Upper lobe of right lung (tissue), 1 donor: ENCODE data around the gene NBAS. TPM values are rescaled to one million over a fixed set of nuclear protein-coding genes. Genes with fewer than 3 reads are reported as not detected.

Source experiments
- ATAC-seq: fragments of 200-7000 bp; cut with Tn5 transposase; one replicate; pipeline ENCODE4 v1.9.1; 2020; ENCODE audit warnings: mild to moderate bottlenecking, moderate library complexity
- DNase-seq: peaks from one replicate; pipeline ENCODE4 v3.0.0-alpha.2; 2020
- H3K27ac ChIP-seq: fragments of 200-600 bp; one replicate; pipeline ENCODE4 v1.8.0; 2022
- H3K27me3 ChIP-seq: fragments of 200-600 bp; one replicate; pipeline ENCODE4 v1.8.0; 2022; ENCODE audit warnings: mild to moderate bottlenecking
- H3K36me3 ChIP-seq: fragments of 200-600 bp; one replicate; pipeline ENCODE4 v1.8.0; 2022
- H3K4me1 ChIP-seq: fragments of 200-600 bp; one replicate; pipeline ENCODE4 v1.8.0; 2022
- H3K4me3 ChIP-seq: fragments of 200-600 bp; one replicate; pipeline ENCODE4 v1.8.0; 2022; ENCODE audit warnings: mild to moderate bottlenecking
- H3K9me3 ChIP-seq: fragments of 200-600 bp; one replicate; pipeline ENCODE4 v1.8.0; 2022
- intact Hi-C: fragments of 100-400 bp; cut with DNase I; formaldehyde crosslinking; loops from one replicate; pipeline ENCODE4 v1.11.0; 2022
- total RNA-seq: library from RNA; stranded (reverse); fragmentation: NEBNext Ultra II Directional; extraction: Animal tissue kit (Norgen Biotek cat#: 25700); gene quantifications from one replicate; pipeline ENCODE4 v1.2.1, GENCODE V29; 2021
- TF ChIP-seq, protein P1 (sequence below): fragments of 200-600 bp; IDR thresholded peaks from one replicate; pipeline ENCODE4 v1.8.0; 2022; ENCODE audit warnings: antibody characterized with exemption
- donor health status: DM: no; HTN: yes; CAD: no; lungs with severe emphysema.

NBAS gene
- total RNA-seq, 1 donor from 2014 or later, result 38.8 TPM

DNA sequence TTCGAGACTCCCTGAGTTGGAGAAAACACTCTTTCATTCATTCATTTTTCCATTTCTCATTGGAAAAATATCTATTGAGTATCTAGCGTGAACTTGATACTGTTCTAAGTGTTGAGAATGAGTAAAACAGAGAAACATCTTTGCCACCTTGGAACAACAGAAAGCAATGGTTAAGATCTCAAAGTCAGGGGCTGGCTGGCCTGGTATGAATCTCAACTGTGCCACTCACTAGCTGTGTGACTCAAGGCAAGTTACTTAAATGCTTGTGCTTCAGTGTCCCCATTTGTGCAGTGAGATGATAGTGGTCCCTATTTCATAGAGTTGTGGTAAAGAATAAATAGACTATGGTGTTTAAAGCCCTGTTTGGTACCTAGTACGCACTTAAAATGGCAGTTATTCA, 415.2 kb downstream of the NBAS start:
- no peak for ATAC-seq
- H3K4me3 ChIP-seq, result no peak overlapping the region
- TF ChIP-seq, protein P1, sequence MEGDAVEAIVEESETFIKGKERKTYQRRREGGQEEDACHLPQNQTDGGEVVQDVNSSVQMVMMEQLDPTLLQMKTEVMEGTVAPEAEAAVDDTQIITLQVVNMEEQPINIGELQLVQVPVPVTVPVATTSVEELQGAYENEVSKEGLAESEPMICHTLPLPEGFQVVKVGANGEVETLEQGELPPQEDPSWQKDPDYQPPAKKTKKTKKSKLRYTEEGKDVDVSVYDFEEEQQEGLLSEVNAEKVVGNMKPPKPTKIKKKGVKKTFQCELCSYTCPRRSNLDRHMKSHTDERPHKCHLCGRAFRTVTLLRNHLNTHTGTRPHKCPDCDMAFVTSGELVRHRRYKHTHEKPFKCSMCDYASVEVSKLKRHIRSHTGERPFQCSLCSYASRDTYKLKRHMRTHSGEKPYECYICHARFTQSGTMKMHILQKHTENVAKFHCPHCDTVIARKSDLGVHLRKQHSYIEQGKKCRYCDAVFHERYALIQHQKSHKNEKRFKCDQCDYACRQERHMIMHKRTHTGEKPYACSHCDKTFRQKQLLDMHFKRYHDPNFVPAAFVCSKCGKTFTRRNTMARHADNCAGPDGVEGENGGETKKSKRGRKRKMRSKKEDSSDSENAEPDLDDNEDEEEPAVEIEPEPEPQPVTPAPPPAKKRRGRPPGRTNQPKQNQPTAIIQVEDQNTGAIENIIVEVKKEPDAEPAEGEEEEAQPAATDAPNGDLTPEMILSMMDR, result no peak
- H3K9me3 ChIP-seq, result no peaks in the 10 kb centered on the region
- H3K4me1 ChIP-seq, result no peaks in the 10 kb centered on the region
- intact Hi-C loops, result no loop called here
- H3K36me3 ChIP-seq, result no peaks in the 10 kb centered on the region
- no peaks in the 10 kb centered on the region for H3K27me3 ChIP-seq
- DNase-seq, result no peak
- no peak overlapping the region for H3K27ac ChIP-seq

DNA sequence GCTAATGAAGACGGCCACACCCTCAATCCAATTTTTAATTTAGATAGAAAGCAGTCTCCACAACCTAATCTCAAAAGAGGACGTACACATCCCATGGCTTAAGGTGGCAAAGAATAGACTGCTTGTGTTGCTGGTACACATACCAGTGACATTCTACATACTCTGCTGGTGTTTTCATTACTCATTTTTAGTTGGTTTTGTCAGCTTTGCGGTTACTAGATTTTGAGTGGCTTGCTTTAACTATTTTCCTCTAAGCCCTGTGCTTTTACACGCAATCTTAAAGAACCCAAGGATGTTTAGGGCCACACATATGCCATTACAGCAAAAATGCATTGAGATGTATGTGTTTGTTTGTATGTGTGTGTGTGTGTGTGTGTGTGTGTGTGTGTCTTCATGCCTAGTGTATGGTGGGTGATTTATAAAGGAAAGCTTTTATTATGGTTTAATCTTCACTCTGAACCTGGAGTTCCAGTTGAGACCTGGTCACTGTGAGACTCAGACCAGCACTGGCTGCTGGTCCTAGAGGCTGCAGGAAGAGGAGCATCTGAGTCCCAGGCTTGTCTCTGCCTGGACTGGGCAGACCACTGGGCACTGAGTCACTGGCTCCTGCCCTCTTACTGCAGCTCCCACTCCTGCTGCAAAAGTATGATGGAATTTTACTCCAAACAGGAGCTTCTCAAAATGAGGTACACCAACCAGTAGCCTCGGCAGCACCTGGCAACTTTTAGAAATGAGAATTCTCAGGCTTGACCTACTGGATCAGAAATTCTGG, 415.9 kb downstream of the NBAS start:
- intact Hi-C loops, result no loop called here
- ATAC-seq, result no peak
- H3K27me3 ChIP-seq, result no peaks in the 10 kb centered on the region
- TF ChIP-seq, protein P1, result no peak
- H3K27ac ChIP-seq, result no peak overlapping the region
- no peaks in the 10 kb centered on the region for H3K4me1 ChIP-seq
- DNase-seq, result no peak
- no peaks in the 10 kb centered on the region for H3K36me3 ChIP-seq
- H3K4me3 ChIP-seq, result no peak overlapping the region
- no peaks in the 10 kb centered on the region for H3K9me3 ChIP-seq

DNA sequence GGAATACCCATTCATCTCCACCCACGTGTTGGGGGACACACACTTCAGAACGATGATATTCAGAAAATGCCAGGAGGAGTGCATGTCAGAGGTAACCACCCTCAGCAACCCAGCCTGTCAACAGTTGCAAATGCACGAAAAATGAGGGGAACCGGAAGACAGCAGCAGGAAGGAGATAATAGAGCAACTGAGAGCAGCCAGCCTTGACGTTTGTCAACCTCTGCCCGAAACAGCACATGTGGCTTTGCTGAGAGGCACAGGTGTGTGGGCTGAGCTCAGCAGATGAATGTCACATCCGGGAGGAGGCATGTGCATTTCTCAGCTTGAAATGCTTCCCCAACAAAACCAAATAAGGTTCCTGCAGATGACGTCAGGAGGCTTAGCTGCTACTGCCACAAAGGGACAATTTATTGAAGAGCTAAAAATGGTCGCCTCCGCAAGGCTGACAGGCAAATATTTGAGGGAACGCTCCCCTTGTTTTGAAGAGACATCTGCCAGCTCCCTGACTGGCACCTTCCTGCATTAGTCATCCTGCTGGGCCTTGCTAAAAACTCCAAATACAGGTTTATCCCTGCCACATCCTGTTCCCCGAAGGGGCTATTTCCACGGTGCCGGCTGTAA, 419.0 kb downstream of the NBAS start:
- no peaks in the 10 kb centered on the region for H3K27me3 ChIP-seq
- intact Hi-C loops, result no loop called here
- DNase-seq (no peak), ATAC-seq (no peak)
- no peaks in the 10 kb centered on the region for H3K36me3 ChIP-seq
- no peaks in the 10 kb centered on the region for H3K4me1 ChIP-seq
- no peak overlapping the region for H3K27ac ChIP-seq
- no peak overlapping the region for H3K4me3 ChIP-seq
- TF ChIP-seq, protein P1, result no peak
- H3K9me3 ChIP-seq, result no peaks in the 10 kb centered on the region

DNA sequence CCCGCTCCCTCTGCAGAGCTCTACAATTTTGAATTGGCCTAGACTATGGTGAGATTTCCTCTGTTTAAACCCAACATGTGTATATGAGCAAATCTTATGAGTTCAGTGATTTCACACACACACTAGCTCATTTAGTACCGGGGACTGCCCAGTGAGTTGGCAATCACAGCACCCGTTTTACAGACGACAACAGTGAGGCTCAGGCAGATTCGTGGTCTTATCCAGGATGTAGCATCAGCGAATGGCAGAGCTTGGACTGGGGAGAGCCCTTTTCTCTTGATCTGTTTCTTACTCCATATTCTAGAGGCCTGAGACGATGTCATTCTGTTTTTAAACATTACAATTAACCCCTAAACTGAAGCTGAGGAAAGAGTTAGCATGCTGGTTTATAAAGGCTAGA, 419.9 kb downstream of the NBAS start:
- no peaks in the 10 kb centered on the region for H3K4me1 ChIP-seq
- H3K27ac ChIP-seq, result no peak overlapping the region
- H3K4me3 ChIP-seq, result no peak overlapping the region
- ATAC-seq, result no peak
- H3K9me3 ChIP-seq, result no peaks in the 10 kb centered on the region
- H3K27me3 ChIP-seq, result no peaks in the 10 kb centered on the region
- intact Hi-C loops, result no loop called here
- no peaks in the 10 kb centered on the region for H3K36me3 ChIP-seq
- TF ChIP-seq, protein P1, result no peak
- no peak for DNase-seq

DNA sequence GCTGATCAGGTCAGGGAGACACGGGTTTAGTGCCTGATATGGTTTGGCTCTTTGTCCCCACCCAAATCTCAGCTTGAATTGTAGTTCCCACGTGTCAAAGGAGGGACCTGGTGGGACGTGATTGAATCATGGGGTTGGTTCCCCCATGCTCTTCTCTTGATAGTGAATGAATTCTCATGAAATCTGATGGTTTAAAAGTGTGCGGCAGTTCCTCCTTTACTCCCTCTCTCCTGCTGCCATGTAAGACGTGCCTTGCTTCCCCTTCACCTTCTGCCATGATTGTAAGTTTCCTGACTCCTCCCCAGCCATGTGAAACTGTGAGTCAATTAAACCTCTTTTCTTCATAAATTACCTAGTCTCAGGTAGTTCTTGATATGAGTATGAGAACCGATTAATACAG, 424.5 kb downstream of the NBAS start:
- DNase-seq, result no peak
- Histone ChIP-seq H3K36me3 (no peaks in the 10 kb centered on the region), H3K9me3 (no peaks in the 10 kb centered on the region), H3K27me3 (no peaks in the 10 kb centered on the region), H3K27ac (no peak overlapping the region), H3K4me1 (no peaks in the 10 kb centered on the region), H3K4me3 (no peak overlapping the region)
- intact Hi-C loops, result no loop called here
- TF ChIP-seq, protein P1, result no peak
- ATAC-seq, result no peak
